Ishikawa (cell line): ENCODE results near the gene PEAK1.

ENCODE experiments used
- CEBPB ChIP-seq: IDR thresholded peaks from 2 replicates; pipeline ENCODE4 v1.6.1; 2012
- RAD21 ChIP-seq: IDR thresholded peaks from 2 replicates; pipeline ENCODE4 v1.6.1; 2012; ENCODE audit warnings: low read depth

- no peak for TF ChIP-seq RAD21
- TF ChIP-seq CEBPB = peak; percentile 48
Observed at GRCh38 chr15:77053709-77054108, 366.2 kb downstream of the PEAK1 start.
